ENCODE data around the gene MME. TPM values are rescaled to one million over a fixed set of nuclear protein-coding genes. Genes with fewer than 3 reads are reported as not detected.

The MME gene
- polyA plus RNA-seq, 3 donors, result 0.27 to 1.0 (median 0.73) TPM

DNA sequence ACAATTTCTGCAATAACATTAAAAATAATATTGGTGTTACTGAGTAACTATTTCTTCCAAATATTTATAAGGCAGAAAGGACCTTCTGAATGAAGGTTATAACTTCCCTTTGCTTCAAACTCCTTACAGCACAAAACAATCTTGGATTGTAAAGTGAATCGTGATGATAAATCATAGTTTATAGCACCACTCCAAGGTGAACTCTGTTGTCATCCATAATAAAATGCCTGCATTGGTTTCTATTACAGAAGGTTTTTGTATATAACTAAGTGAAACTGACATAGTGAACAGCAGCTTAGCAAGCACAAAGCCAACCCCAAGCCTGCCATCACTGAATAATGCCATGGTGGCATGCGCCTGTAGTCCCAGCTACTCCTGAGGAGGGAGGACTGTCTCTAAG lies 86.3 kb downstream of the MME start:
- DNase-seq, result no peak
- TF ChIP-seq, protein P1, sequence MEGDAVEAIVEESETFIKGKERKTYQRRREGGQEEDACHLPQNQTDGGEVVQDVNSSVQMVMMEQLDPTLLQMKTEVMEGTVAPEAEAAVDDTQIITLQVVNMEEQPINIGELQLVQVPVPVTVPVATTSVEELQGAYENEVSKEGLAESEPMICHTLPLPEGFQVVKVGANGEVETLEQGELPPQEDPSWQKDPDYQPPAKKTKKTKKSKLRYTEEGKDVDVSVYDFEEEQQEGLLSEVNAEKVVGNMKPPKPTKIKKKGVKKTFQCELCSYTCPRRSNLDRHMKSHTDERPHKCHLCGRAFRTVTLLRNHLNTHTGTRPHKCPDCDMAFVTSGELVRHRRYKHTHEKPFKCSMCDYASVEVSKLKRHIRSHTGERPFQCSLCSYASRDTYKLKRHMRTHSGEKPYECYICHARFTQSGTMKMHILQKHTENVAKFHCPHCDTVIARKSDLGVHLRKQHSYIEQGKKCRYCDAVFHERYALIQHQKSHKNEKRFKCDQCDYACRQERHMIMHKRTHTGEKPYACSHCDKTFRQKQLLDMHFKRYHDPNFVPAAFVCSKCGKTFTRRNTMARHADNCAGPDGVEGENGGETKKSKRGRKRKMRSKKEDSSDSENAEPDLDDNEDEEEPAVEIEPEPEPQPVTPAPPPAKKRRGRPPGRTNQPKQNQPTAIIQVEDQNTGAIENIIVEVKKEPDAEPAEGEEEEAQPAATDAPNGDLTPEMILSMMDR (IDR thresholded peaks at IDR 0.05), result no peak
- Histone ChIP-seq H2AFZ (ENCODE audit: insufficient read depth, low read depth, low read length, poor library complexity, severe bottlenecking) (no peak overlapping the region), H3K4me2 (replicated peaks; ENCODE audit: extremely low read depth, low read length, poor library complexity, severe bottlenecking) (no peak overlapping the region), H3K4me3 (replicated peaks in 1 of 3; ENCODE audit: low read depth in 2 of 3, low read length in 3 of 3) (no peak overlapping the region), H3K9ac (ENCODE audit: insufficient read depth, low read length, poor library complexity, severe bottlenecking) (no peak overlapping the region), H3K27ac (ENCODE audit: low read depth in 1 of 2, low read length in 2 of 2) (no peak overlapping the region), H3K36me3 (replicated peaks in 1 of 2; ENCODE audit: control insufficient read depth in 1 of 2, insufficient read depth in 2 of 2, low read length in 2 of 2) (no peaks in the 10 kb centered on the region), H3K79me2 (ENCODE audit: insufficient read depth, low read length) (no peaks in the 10 kb centered on the region), H3K9me3 (replicated peaks in 1 of 2; ENCODE audit: control insufficient read depth in 1 of 2, insufficient read depth in 1 of 2, low read length in 2 of 2) (no peaks in the 10 kb centered on the region), H4K20me1 (ENCODE audit: insufficient read depth, low read length) (no peaks in the 10 kb centered on the region), H3K4me1 (ENCODE audit: control insufficient read depth in 1 of 2, insufficient read depth in 2 of 2, low read length in 2 of 2) (no peaks in the 10 kb centered on the region), H3K27me3 (ENCODE audit: control insufficient read depth in 2 of 2, insufficient read depth in 2 of 2, low read length in 2 of 2) (no peaks in the 10 kb centered on the region)
- Mint-ChIP-seq H3K4me1 (no peaks in the 10 kb centered on the region), H3K4me3 (no peak overlapping the region), H3K27ac (no peak overlapping the region), H3K9me3 (peaks cover 0 to 1% (median 0%) of the 10 kb centered on the region in 7 donors), H3K27me3 (ENCODE audit: low read depth in 3 of 3) (no peaks in the 10 kb centered on the region), H3K36me3 (no peaks in the 10 kb centered on the region)
- intact Hi-C loops (cut with micrococcal nuclease), result no loop called here
- no CpG with 5 or more reads among the region's 2 CpGs for WGBS (ENCODE audit: insufficient coverage)

DNA sequence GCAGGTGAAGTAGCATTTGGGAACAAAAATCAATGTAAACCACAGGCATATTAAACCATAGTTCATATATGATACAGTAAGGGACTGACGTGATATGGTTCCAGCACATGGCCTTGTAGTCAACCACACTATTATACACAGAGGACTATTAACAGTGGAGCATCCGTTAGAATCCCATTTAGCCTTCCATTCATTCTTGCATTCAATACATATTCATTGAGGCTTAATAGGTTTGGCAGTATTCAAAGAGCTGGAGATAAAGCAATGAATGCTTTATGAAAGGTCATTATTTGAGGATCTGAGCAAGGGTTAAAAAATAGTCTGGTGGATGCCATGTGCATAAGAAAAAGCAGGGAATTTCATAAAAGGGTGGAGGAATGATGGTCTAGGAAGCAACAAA lies 89.1 kb downstream of the MME start:
- Mint-ChIP-seq H3K9me3 (no peaks in the 10 kb centered on the region), H3K36me3 (no peaks in the 10 kb centered on the region), H3K27ac (no peak overlapping the region), H3K4me1 (no peaks in the 10 kb centered on the region), H3K4me3 (no peak overlapping the region), H3K27me3 (ENCODE audit: low read depth in 3 of 3) (no peaks in the 10 kb centered on the region)
- H3K27ac ChIP-seq (ENCODE audit: low read depth in 1 of 2, low read length in 2 of 2), result no peak overlapping the region
- H3K4me2 ChIP-seq (replicated peaks; ENCODE audit: extremely low read depth, low read length, poor library complexity, severe bottlenecking), result no peak overlapping the region
- H3K36me3 ChIP-seq (replicated peaks in 1 of 2; ENCODE audit: control insufficient read depth in 1 of 2, insufficient read depth in 2 of 2, low read length in 2 of 2), result no peaks in the 10 kb centered on the region
- no peaks in the 10 kb centered on the region for H3K27me3 ChIP-seq (ENCODE audit: control insufficient read depth in 2 of 2, insufficient read depth in 2 of 2, low read length in 2 of 2)
- no CpG with 5 or more reads among the region's 2 CpGs for WGBS (ENCODE audit: insufficient coverage)
- H3K79me2 ChIP-seq (ENCODE audit: insufficient read depth, low read length), result no peaks in the 10 kb centered on the region
- no peak overlapping the region for H3K9ac ChIP-seq (ENCODE audit: insufficient read depth, low read length, poor library complexity, severe bottlenecking)
- H3K9me3 ChIP-seq (replicated peaks in 1 of 2; ENCODE audit: control insufficient read depth in 1 of 2, insufficient read depth in 1 of 2, low read length in 2 of 2), result no peaks in the 10 kb centered on the region
- TF ChIP-seq, protein P1 (IDR thresholded peaks at IDR 0.05), result no peak
- no peak overlapping the region for H3K4me3 ChIP-seq (replicated peaks in 1 of 3; ENCODE audit: low read depth in 2 of 3, low read length in 3 of 3)
- H4K20me1 ChIP-seq (ENCODE audit: insufficient read depth, low read length), result no peaks in the 10 kb centered on the region
- H3K4me1 ChIP-seq (ENCODE audit: control insufficient read depth in 1 of 2, insufficient read depth in 2 of 2, low read length in 2 of 2), result no peaks in the 10 kb centered on the region
- intact Hi-C loops (cut with micrococcal nuclease), result no loop called here
- H2AFZ ChIP-seq (ENCODE audit: insufficient read depth, low read depth, low read length, poor library complexity, severe bottlenecking), result no peak overlapping the region
- DNase-seq, result no peak

Data from CD14-positive monocyte (primary cell).